Common myeloid progenitor, CD34-positive (primary cell): ENCODE data around the gene KRAS.

Experiments used
- CTCF ChIA-PET: fragments of 350-600 bp; sonication (Branson Sonifier 250); formaldehyde crosslinking; loops from one replicate; lab custom pipeline; 2021; ENCODE audit warnings: antibody characterized with exemption; lab: Charles Lee
- POLR2A ChIA-PET: fragments of 350-600 bp; sonication (Branson Sonifier 250); formaldehyde crosslinking; loops from one replicate; lab custom pipeline; 2021; ENCODE audit warnings: antibody characterized with exemption; lab: Charles Lee
- DNase-seq, 3 donors: peaks; one replicate each; pipeline versions ENCODE4 v3.0.0 to v3.0.0-alpha.2; 2013
- H3K27ac ChIP-seq, 2 experiments: 1 replicate in 1 of 2; 2 replicates in 1 of 2; pipeline ENCODE4 v1.7.0; 2013; ENCODE audit warnings: inconsistent platforms in 2 of 2, low read length in 2 of 2, mild to moderate bottlenecking in 2 of 2, low read depth in 1 of 2, moderate library complexity in 1 of 2; ENCODE audit not compliant: severe bottlenecking in 2 of 2, insufficient read depth in 1 of 2, poor library complexity in 1 of 2
- H3K27me3 ChIP-seq, 5 experiments: replicated peaks in 2 of 5; 1 replicate in 3 of 5; 2 replicates in 2 of 5; pipeline versions ENCODE4 v1.6.1 to v1.7.0; 2013; ENCODE audit warnings: low read length in 4 of 5, mild to moderate bottlenecking in 2 of 5, moderate library complexity in 2 of 5, inconsistent platforms in 1 of 5; ENCODE audit not compliant: insufficient read depth in 5 of 5, control insufficient read depth in 4 of 5
- H3K36me3 ChIP-seq, 4 experiments: 1 replicate in 2 of 4; 2 replicates in 2 of 4; pipeline versions ENCODE4 v1.6.1 to v1.7.0; 2013; ENCODE audit warnings: low read length in 3 of 4, control low read depth in 1 of 4, mild to moderate bottlenecking in 1 of 4; ENCODE audit not compliant: control insufficient read depth in 4 of 4, insufficient read depth in 4 of 4
- H3K4me1 ChIP-seq, 4 experiments: 1 replicate in 3 of 4; 2 replicates in 1 of 4; pipeline versions ENCODE4 v1.6.1 to v1.7.1; 2013; ENCODE audit warnings: low read length in 3 of 4, mild to moderate bottlenecking in 3 of 4, control low read depth in 1 of 4, inconsistent platforms in 1 of 4, moderate library complexity in 1 of 4; ENCODE audit not compliant: control insufficient read depth in 4 of 4, insufficient read depth in 4 of 4; ENCODE audit errors: control extremely low read depth in 1 of 4
- H3K4me3 ChIP-seq, 7 experiments: 1 replicate in 4 of 7; 2 replicates in 3 of 7; pipeline versions ENCODE4 v1.5.1 to v1.7.0; 2013; ENCODE audit warnings: mild to moderate bottlenecking in 7 of 7, low read length in 6 of 7, moderate library complexity in 6 of 7, inconsistent platforms in 2 of 7, low read depth in 2 of 7, control low read depth in 1 of 7; ENCODE audit not compliant: insufficient read depth in 4 of 7, control insufficient read depth in 1 of 7; ENCODE audit errors: extremely low read depth in 1 of 7
- H3K9me3 ChIP-seq, 5 experiments: 1 replicate in 4 of 5; 2 replicates in 1 of 5; pipeline versions ENCODE4 v1.6.1 to v1.7.1; 2013; ENCODE audit warnings: low read length in 4 of 5, mild to moderate bottlenecking in 2 of 5, inconsistent platforms in 1 of 5, low read depth in 1 of 5, moderate library complexity in 1 of 5; ENCODE audit not compliant: control insufficient read depth in 4 of 5, insufficient read depth in 2 of 5; ENCODE audit errors: control extremely low read depth in 1 of 5
- WGBS: methylation state at CpG from one replicate; pipeline ENCODE4 v1.1.5; 2013; ENCODE audit not compliant: insufficient coverage; 5-methylcytosine and 5-hydroxymethylcytosine counted together

The KRAS gene

GRCh38 chr12:25284024-25284423, 33.3 kb upstream of the KRAS start:
- Histone ChIP-seq H3K27me3 (no peaks in the 10 kb centered on the region), H3K9me3 (no peaks in the 10 kb centered on the region), H3K4me1 (peaks cover 3 to 15% (median 7%) of the 10 kb centered on the region in 4 experiments), H3K27ac (no peak overlapping the region), H3K4me3 (no peak overlapping the region), H3K36me3 (no peaks in the 10 kb centered on the region)
- DNase-seq: no peak
- CTCF ChIA-PET: no interaction called here
- 100% methylated on average over 1 of the region's 4 CpGs for WGBS
- POLR2A ChIA-PET: interaction anchor here (0.6 to 0.9 kb wide), 2 partner anchors 101 to 883 kb away, joined by 4 read pairs; no protein-coding TSS in a partner anchor

- POLR2A ChIA-PET: no interaction called here
- no peak for DNase-seq
- WGBS: 100% methylated on average over 1 of the region's 3 CpGs
- CTCF ChIA-PET: no interaction called here
- no peak overlapping the region for H3K27ac ChIP-seq
- H3K27me3 ChIP-seq: no peaks in the 10 kb centered on the region
- no peaks in the 10 kb centered on the region for H3K36me3 ChIP-seq
- peaks cover 3 to 15% (median 7%) of the 10 kb centered on the region in 4 experiments for H3K4me1 ChIP-seq
- H3K4me3 ChIP-seq: no peak overlapping the region
- no peaks in the 10 kb centered on the region for H3K9me3 ChIP-seq
These were observed 32.3 kb upstream of the KRAS start for GRCh38 chr12:25283006-25283405.

- ChIA-PET POLR2A (no interaction called here), CTCF (interaction anchor here (2.1 kb wide), 1 partner anchor 11 kb away, joined by 5 read pairs; no protein-coding TSS in a partner anchor)
- no peaks in the 10 kb centered on the region for H3K27me3 ChIP-seq
- H3K4me3 ChIP-seq: peak overlapping the region in 1 of 7 experiments; percentile 19
- H3K27ac ChIP-seq: no peak overlapping the region
- H3K36me3 ChIP-seq: no peaks in the 10 kb centered on the region
- H3K4me1 ChIP-seq: peaks cover 3 to 19% (median 11%) of the 10 kb centered on the region in 4 experiments
- H3K9me3 ChIP-seq: no peaks in the 10 kb centered on the region
- peak in 2 of 3 donors; percentile 11 to 35 for DNase-seq
These were observed 29.4 kb upstream of the KRAS start for GRCh38 chr12:25280082-25280481.

GRCh38 chr12:25278269-25278668, 27.5 kb upstream of the KRAS start:
- no peaks in the 10 kb centered on the region for H3K27me3 ChIP-seq
- H3K4me1 ChIP-seq: peaks cover 3 to 19% (median 10%) of the 10 kb centered on the region in 4 experiments
- no peak overlapping the region for H3K4me3 ChIP-seq
- WGBS: 100% methylated on average over 4 of the region's 6 CpGs
- no peaks in the 10 kb centered on the region for H3K9me3 ChIP-seq
- POLR2A ChIA-PET: no interaction called here
- no peak overlapping the region for H3K27ac ChIP-seq
- CTCF ChIA-PET: no interaction called here
- H3K36me3 ChIP-seq: no peaks in the 10 kb centered on the region
- no peak for DNase-seq

- ChIA-PET POLR2A (interaction anchor here (0.6 to 0.9 kb wide), 2 partner anchors 26 to 111 kb away, joined by 4 read pairs; partner anchors contain the start of gene KRAS), CTCF (interaction anchor here (0.9 to 1.0 kb wide), 2 partner anchors 9 to 109 kb away, joined by 3 to 4 read pairs; no protein-coding TSS in a partner anchor)
- Histone ChIP-seq H3K36me3 (no peaks in the 10 kb centered on the region), H3K4me3 (no peak overlapping the region), H3K27ac (peak overlapping the region in 1 of 2 experiments; percentile 69), H3K27me3 (no peaks in the 10 kb centered on the region), H3K9me3 (no peaks in the 10 kb centered on the region), H3K4me1 (peaks cover 3 to 17% (median 10%) of the 10 kb centered on the region in 4 experiments)
- DNase-seq: peak; percentile 84 to 96 (median 94)
- WGBS: 100% methylated on average over 1 of the region's 4 CpGs
These were observed 25.6 kb upstream of the KRAS start for GRCh38 chr12:25276199-25276937.

- ChIA-PET POLR2A (no interaction called here), CTCF (no interaction called here)
- Histone ChIP-seq H3K27ac (no peak overlapping the region), H3K27me3 (no peaks in the 10 kb centered on the region), H3K9me3 (no peaks in the 10 kb centered on the region), H3K36me3 (no peaks in the 10 kb centered on the region), H3K4me1 (peaks cover 0 to 15% (median 11%) of the 10 kb centered on the region in 4 experiments), H3K4me3 (no peak overlapping the region)
- WGBS: 50% methylated on average over 2 of the region's 4 CpGs
- no peak for DNase-seq
These were observed 20.9 kb upstream of the KRAS start for GRCh38 chr12:25271486-25272098.

- Histone ChIP-seq H3K36me3 (no peaks in the 10 kb centered on the region), H3K4me1 (peaks cover 0 to 11% (median 8%) of the 10 kb centered on the region in 4 experiments), H3K4me3 (no peak overlapping the region), H3K27me3 (no peaks in the 10 kb centered on the region), H3K27ac (no peak overlapping the region), H3K9me3 (no peaks in the 10 kb centered on the region)
- WGBS: 63% methylated on average over 1 of the region's 2 CpGs
- ChIA-PET POLR2A (interaction anchor here (1.2 kb wide), 1 partner anchor 19 kb away, joined by 6 read pairs; the partner anchor contains the start of gene KRAS), CTCF (interaction anchor here (2.1 kb wide), 1 partner anchor 9 kb away, joined by 8 read pairs; no protein-coding TSS in a partner anchor)
- DNase-seq: peak; percentile 28 to 87 (median 84)
These were observed 19.0 kb upstream of the KRAS start for GRCh38 chr12:25269701-25270100.
